GM23338 (cell line): Measurements from ENCODE around the gene PLA2G4B.

Experiments used
- CTCF ChIP-seq, 2 experiments: fragments of 200-600 bp in 1 of 2; sonication (generic) in 1 of 2; conservative IDR thresholded peaks; 2 replicates each; pipeline versions ENCODE4 v1.5.1 to v1.6.1; 2016 to 2017; ENCODE audit warnings: antibody characterized with exemption in 2 of 2, low read depth in 2 of 2, mild to moderate bottlenecking in 2 of 2, moderate library complexity in 1 of 2
- ETS1 ChIP-seq: IDR thresholded peaks from 2 replicates; pipeline ENCODE4 v1.6.1; 2016; ENCODE audit warnings: antibody characterized with exemption
- EZH2 ChIP-seq: fragments of 200-600 bp; sonication (generic); IDR thresholded peaks from one replicate; pipeline ENCODE4 v1.8.0; 2017; ENCODE audit warnings: antibody characterized with exemption, mild to moderate bottlenecking, low read depth; ENCODE audit not compliant: unreplicated experiment
- POLR2AphosphoS5 ChIP-seq: IDR thresholded peaks from 2 replicates; pipeline ENCODE4 v1.6.1; 2016; ENCODE audit warnings: antibody characterized with exemption, low read depth
- REST ChIP-seq: IDR thresholded peaks from one replicate; pipeline ENCODE4 v1.6.1; 2018; ENCODE audit warnings: antibody characterized with exemption; ENCODE audit not compliant: unreplicated experiment

GRCh38 chr15:41882689-41883483 lies 44.2 kb downstream of the PLA2G4B start:
- no peak for TF ChIP-seq CTCF (conservative IDR thresholded peaks at IDR 0.05; ENCODE audit: low read depth in 2 of 2)
- TF ChIP-seq EZH2: no peak
- TF ChIP-seq POLR2AphosphoS5: no peak
- TF ChIP-seq REST: no peak
- no peak for TF ChIP-seq ETS1
